Central memory CD4-positive, alpha-beta T cell (primary cell): ENCODE measurements around the gene NATD1.

Experiments
- DNase-seq: peaks from one replicate; pipeline ENCODE4 v3.0.0; 2022

Gene NATD1

GRCh38 chr17:21189361-21189760, 63.8 kb downstream of the NATD1 start:
- no peak for DNase-seq
